Measurements from ENCODE around the gene NBPF10.
"Not testable (repeated sequence)": the region's sequence is repeated elsewhere in the genome, so short reads cannot be mapped to it uniquely, and the experiment has no call there.

Gene NBPF10, protein sequence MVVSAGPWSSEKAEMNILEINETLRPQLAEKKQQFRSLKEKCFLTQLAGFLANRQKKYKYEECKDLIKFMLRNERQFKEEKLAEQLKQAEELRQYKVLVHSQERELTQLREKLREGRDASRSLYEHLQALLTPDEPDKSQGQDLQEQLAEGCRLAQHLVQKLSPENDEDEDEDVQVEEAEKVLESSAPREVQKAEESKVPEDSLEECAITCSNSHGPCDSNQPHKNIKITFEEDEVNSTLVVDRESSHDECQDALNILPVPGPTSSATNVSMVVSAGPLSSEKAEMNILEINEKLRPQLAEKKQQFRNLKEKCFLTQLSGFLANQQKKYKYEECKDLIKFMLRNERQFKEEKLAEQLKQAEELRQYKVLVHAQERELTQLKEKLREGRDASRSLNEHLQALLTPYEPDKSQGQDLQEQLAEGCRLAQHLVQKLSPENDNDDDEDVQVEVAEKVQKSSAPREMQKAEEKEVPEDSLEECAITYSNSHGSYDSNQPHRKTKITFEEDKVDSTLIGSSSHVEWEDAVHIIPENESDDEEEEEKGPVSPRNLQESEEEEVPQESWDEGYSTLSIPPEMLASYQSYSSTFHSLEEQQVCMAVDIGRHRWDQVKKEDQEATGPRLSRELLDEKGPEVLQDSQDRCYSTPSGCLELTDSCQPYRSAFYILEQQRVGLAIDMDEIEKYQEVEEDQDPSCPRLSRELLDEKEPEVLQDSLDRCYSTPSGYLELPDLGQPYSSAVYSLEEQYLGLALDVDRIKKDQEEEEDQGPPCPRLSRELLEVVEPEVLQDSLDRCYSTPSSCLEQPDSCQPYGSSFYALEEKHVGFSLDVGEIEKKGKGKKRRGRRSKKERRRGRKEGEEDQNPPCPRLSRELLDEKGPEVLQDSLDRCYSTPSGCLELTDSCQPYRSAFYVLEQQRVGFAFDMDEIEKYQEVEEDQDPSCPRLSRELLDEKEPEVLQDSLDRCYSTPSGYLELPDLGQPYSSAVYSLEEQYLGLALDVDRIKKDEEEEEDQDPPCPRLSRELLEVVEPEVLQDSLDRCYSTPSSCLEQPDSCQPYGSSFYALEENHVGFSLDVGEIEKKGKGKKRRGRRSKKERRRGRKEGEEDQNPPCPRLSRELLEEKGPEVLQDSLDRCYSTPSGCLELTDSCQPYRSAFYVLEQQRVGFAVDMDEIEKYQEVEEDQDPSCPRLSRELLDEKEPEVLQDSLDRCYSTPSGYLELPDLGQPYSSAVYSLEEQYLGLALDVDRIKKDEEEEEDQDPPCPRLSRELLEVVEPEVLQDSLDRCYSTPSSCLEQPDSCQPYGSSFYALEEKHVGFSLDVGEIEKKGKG (N-terminal part only)

DNA sequence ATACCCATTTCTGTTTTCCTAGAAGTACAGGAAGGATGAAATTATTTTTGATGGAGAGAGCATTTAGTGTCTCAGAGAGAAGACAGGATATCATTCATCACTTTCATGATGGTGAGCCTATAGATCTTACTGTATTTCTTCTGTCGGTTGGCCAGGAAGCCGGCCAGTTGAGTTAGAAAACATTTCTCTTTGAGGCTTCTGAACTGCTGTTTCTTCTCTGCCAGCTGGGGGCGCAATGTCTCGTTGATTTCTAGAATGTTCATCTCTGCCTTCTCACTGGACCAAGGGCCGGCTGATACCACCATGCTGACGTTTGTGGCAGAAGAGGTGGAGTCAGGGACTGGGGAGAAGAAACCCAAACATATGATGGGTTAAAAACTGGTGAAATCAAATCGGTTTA is at the start of gene NBPF10:
Gene NBPF10 (minus strand): TSS at position 340 of the 400 bp plus-strand sequence. CDS start 35 bp downstream, at position 305.
- DNase-seq = not testable (repeated sequence)

DNA sequence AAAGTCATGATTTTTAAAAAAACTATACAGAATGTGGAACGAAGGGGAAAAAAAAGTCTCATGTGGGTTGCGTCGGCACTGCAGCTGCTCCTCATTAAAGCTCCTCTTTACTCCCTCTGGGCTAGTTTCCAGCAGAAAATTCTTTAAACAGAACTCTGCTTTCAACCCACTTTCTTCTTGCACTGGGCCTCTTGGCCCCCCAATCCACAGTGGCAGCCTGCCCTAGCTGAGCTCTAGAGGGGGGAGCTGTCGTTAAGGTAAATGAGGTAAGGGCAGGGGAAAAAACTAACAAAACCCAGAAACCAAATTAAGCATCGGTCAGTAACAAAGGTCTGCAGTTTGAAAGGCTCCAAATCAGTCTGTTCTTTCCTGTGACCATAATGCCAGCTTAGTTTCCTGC is 29.9 kb upstream of the NBPF10 start:
- DNase-seq = not testable (repeated sequence)

DNA sequence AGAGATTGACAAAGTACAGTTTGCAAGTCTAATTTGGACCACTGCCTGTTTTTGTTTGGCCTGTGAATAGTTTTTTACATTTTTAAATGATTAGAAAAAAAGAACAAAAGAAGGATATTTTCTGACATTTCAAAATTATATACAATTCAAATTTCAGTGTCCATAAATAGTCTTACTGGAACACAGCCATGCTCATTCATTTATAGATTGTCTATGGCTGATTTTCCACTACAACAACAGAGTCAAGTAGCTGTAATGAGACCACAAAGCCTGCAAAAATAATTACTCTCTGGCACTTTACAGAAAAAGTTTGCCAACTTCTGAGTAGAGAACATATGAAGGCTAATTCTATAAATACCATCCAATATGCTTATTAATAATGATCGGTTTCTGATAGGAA is 23.1 kb upstream of the NBPF10 start:
- DNase-seq = not testable (repeated sequence)

DNA sequence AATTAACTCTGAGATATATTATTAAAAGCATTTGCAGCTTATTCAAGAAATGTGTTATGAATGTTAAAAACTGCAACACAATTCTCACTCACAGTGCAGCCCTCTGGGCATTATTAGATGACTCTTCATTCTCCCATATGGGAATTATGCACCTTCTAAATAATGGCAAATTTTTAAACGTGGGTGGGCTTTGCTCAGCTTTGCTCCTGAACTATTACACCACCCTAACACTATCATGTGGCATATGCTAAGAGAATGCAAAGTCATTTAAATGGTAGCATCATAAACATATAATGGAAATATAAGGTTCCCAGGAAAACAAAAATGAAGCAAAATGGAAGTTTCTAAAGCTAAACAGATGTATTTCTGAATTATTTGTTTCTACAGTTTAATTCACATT is 22.7 kb upstream of the NBPF10 start:
- not testable (repeated sequence) for DNase-seq
